Esophagus squamous epithelium (tissue), 4 donors: ENCODE results near the gene ARHGEF33.

Experiments
- POLR2A ChIP-seq, 4 donors: fragments of 450-650 bp; IDR thresholded peaks; one replicate each; pipeline ENCODE4 v1.6.1; 2017; ENCODE audit warnings: antibody characterized with exemption in 4 of 4, mild to moderate bottlenecking in 4 of 4, moderate library complexity in 3 of 4
- TF ChIP-seq, protein P1 (sequence below), 6 experiments: fragments of 450-650 bp in 4 of 6; fragments of 200-600 bp in 2 of 6; sonication (generic) in 2 of 6; IDR thresholded peaks; one replicate each; pipeline ENCODE4 v1.5.1; 2016 to 2019; ENCODE audit warnings: antibody characterized with exemption in 6 of 6, mild to moderate bottlenecking in 4 of 6, moderate library complexity in 4 of 6

DNA sequence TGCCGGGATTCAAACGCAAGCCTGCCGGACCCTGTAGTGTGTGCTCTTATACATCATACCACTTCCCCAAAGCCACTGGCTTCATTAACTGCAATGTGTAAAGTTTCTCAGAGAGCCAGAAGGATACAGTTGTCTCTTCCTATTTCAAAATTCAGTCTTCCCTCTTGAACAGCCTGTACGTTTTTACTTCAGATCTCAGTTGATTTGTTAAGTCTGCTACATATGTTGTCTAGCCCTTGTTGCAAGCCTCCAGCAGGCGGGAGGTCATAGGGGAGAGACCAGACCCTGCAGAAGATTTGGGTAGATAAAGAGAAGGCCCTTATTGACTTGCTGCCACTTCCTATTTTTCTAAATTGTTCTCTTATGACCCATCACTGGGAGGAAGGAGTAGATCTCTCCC lies 56.2 kb downstream of the ARHGEF33 start:
- TF ChIP-seq, protein P1, sequence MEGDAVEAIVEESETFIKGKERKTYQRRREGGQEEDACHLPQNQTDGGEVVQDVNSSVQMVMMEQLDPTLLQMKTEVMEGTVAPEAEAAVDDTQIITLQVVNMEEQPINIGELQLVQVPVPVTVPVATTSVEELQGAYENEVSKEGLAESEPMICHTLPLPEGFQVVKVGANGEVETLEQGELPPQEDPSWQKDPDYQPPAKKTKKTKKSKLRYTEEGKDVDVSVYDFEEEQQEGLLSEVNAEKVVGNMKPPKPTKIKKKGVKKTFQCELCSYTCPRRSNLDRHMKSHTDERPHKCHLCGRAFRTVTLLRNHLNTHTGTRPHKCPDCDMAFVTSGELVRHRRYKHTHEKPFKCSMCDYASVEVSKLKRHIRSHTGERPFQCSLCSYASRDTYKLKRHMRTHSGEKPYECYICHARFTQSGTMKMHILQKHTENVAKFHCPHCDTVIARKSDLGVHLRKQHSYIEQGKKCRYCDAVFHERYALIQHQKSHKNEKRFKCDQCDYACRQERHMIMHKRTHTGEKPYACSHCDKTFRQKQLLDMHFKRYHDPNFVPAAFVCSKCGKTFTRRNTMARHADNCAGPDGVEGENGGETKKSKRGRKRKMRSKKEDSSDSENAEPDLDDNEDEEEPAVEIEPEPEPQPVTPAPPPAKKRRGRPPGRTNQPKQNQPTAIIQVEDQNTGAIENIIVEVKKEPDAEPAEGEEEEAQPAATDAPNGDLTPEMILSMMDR (IDR thresholded peaks at IDR 0.05), result no peak
- TF ChIP-seq POLR2A (IDR thresholded peaks at IDR 0.05), result no peak
